Thyroid gland (tissue), 4 donors: ENCODE measurements around the gene PPIL6.

Experiments
- CTCF ChIP-seq, 6 experiments: fragments of 200-600 bp in 3 of 6; fragments of 450-650 bp in 3 of 6; sonication (generic) in 3 of 6; IDR thresholded peaks; one replicate each; pipeline ENCODE4 v1.5.1; 2016 to 2019; ENCODE audit warnings: antibody characterized with exemption in 6 of 6, mild to moderate bottlenecking in 2 of 6, inconsistent platforms in 1 of 6, moderate library complexity in 1 of 6
- POLR2A ChIP-seq, 2 donors: fragments of 450-650 bp; IDR thresholded peaks; one replicate each; pipeline ENCODE4 v1.6.1; 2017; ENCODE audit warnings: antibody characterized with exemption in 2 of 2, mild to moderate bottlenecking in 2 of 2, moderate library complexity in 1 of 2

GRCh38 chr6:109379711-109380110 lies 60.7 kb downstream of the PPIL6 start:
- TF ChIP-seq CTCF (IDR thresholded peaks at IDR 0.05) (no peak), POLR2A (IDR thresholded peaks at IDR 0.05) (no peak)
